ENCODE measurements around the gene B3GAT1.

The B3GAT1 gene

GRCh38 chr11:134432776-134433175 is 20.7 kb upstream of the B3GAT1 start:
- TF ChIP-seq GATA1 (IDR thresholded peaks at IDR 0.05; ENCODE audit: low read depth, low read length): no peak
- no peak for TF ChIP-seq POLR2A (IDR thresholded peaks at IDR 0.05; ENCODE audit: low read length)
- no peak for DNase-seq

GRCh38 chr11:134429106-134429505 is 17.1 kb upstream of the B3GAT1 start:
- DNase-seq: no peak
- TF ChIP-seq POLR2A (IDR thresholded peaks at IDR 0.05; ENCODE audit: low read length) (no peak), GATA1 (IDR thresholded peaks at IDR 0.05; ENCODE audit: low read depth, low read length) (no peak)

- TF ChIP-seq GATA1 (IDR thresholded peaks at IDR 0.05; ENCODE audit: low read depth, low read length) (no peak), POLR2A (IDR thresholded peaks at IDR 0.05; ENCODE audit: low read length) (no peak)
- no peak for DNase-seq
These were observed 13.9 kb upstream of the B3GAT1 start for GRCh38 chr11:134425816-134426536.

- DNase-seq: no peak
- TF ChIP-seq POLR2A (IDR thresholded peaks at IDR 0.05; ENCODE audit: low read length) (no peak), GATA1 (IDR thresholded peaks at IDR 0.05; ENCODE audit: low read depth, low read length) (no peak)
These were observed 13.4 kb upstream of the B3GAT1 start for GRCh38 chr11:134425413-134425812.

- TF ChIP-seq GATA1 (IDR thresholded peaks at IDR 0.05; ENCODE audit: low read depth, low read length) (no peak), POLR2A (IDR thresholded peaks at IDR 0.05; ENCODE audit: low read length) (no peak)
- DNase-seq: no peak
These were observed 11.1 kb upstream of the B3GAT1 start for GRCh38 chr11:134423106-134423505.

- TF ChIP-seq POLR2A (IDR thresholded peaks at IDR 0.05; ENCODE audit: low read length) (no peak), GATA1 (IDR thresholded peaks at IDR 0.05; ENCODE audit: low read depth, low read length) (no peak)
- peak in 1 of 2 experiments; percentile 3 for DNase-seq
These were observed 6.1 kb upstream of the B3GAT1 start for GRCh38 chr11:134417871-134418840.

GRCh38 chr11:134416726-134417125 is 4.7 kb upstream of the B3GAT1 start:
- TF ChIP-seq POLR2A (IDR thresholded peaks at IDR 0.05; ENCODE audit: low read length) (no peak), GATA1 (IDR thresholded peaks at IDR 0.05; ENCODE audit: low read depth, low read length) (no peak)
- DNase-seq: no peak

- no peak for DNase-seq
- TF ChIP-seq POLR2A (IDR thresholded peaks at IDR 0.05; ENCODE audit: low read length): no peak
- TF ChIP-seq GATA1 (IDR thresholded peaks at IDR 0.05; ENCODE audit: low read depth, low read length): no peak
These were observed 3.0 kb upstream of the B3GAT1 start for GRCh38 chr11:134414766-134415765.

GRCh38 chr11:134413826-134414731 is 2.0 kb upstream of the B3GAT1 start:
- no peak for DNase-seq
- no peak for TF ChIP-seq POLR2A (IDR thresholded peaks at IDR 0.05; ENCODE audit: low read length)
- TF ChIP-seq GATA1 (IDR thresholded peaks at IDR 0.05; ENCODE audit: low read depth, low read length): no peak

GRCh38 chr11:134413043-134413825 is 1.2 kb upstream of the B3GAT1 start:
- DNase-seq: no peak
- no peak for TF ChIP-seq POLR2A (IDR thresholded peaks at IDR 0.05; ENCODE audit: low read length)
- no peak for TF ChIP-seq GATA1 (IDR thresholded peaks at IDR 0.05; ENCODE audit: low read depth, low read length)

GRCh38 chr11:134410766-134411165 is 1.3 kb downstream of the B3GAT1 start:
- no peak for TF ChIP-seq POLR2A (IDR thresholded peaks at IDR 0.05; ENCODE audit: low read length)
- no peak for TF ChIP-seq GATA1 (IDR thresholded peaks at IDR 0.05; ENCODE audit: low read depth, low read length)
- DNase-seq: no peak

Measured in erythroblast (primary cell).